OCI-LY3 (cell line): ENCODE results near the gene TMIGD3.

ENCODE experiments used
- H2AFZ ChIP-seq: fragments of 200-600, 300-600 bp; shearing (Covaris generic); 2 replicates; pipeline ENCODE4 v1.6.0; 2014; ENCODE audit warnings: antibody characterized with exemption, low read depth, low read length
- H3K27ac ChIP-seq: fragments of 200-600, 300-600 bp; sonication (generic); 2 replicates; pipeline ENCODE4 v1.5.1; 2014; ENCODE audit warnings: mild to moderate bottlenecking, low read length, moderate library complexity, mixed read lengths
- H3K27me3 ChIP-seq: fragments of 200-600, 300-600 bp; sonication (generic); 2 replicates; pipeline ENCODE4 v1.6.1; 2014; ENCODE audit warnings: low read depth, low read length, mixed read lengths
- H3K36me3 ChIP-seq: fragments of 200-600, 300-600 bp; sonication (generic); replicated peaks from 2 replicates; pipeline ENCODE3; 2014; ENCODE audit warnings: low read depth, low read length, mixed read lengths
- H3K4me1 ChIP-seq: fragments of 300-600, 200-600 bp; sonication (generic); 2 replicates; pipeline ENCODE4 v1.6.1; 2014; ENCODE audit warnings: low read length, mixed read lengths
- H3K4me2 ChIP-seq: fragments of 200-600, 300-600 bp; sonication (generic); 2 replicates; pipeline ENCODE4 v1.6.1; 2014; ENCODE audit warnings: low read length, mixed read lengths
- H3K4me3 ChIP-seq: fragments of 300-600, 200-600 bp; sonication (generic); 2 replicates; pipeline ENCODE4 v1.5.1; 2014; ENCODE audit warnings: antibody characterized with exemption, mild to moderate bottlenecking, low read length, moderate library complexity
- H3K79me2 ChIP-seq: fragments of 300-600, 200-600 bp; shearing (Covaris generic); 2 replicates; pipeline ENCODE4 v1.6.1; 2014; ENCODE audit warnings: mild to moderate bottlenecking, low read length, mixed read lengths
- H3K9ac ChIP-seq: fragments of 300-600, 200-600 bp; shearing (Covaris generic); 2 replicates; pipeline ENCODE4 v1.6.0; 2014; ENCODE audit warnings: mild to moderate bottlenecking, low read length, moderate library complexity
- H3K9me3 ChIP-seq: fragments of 200-600, 300-600 bp; shearing (Covaris generic); 2 replicates; pipeline ENCODE4 v1.6.1; 2014; ENCODE audit warnings: low read length, mixed read lengths; ENCODE audit not compliant: insufficient read depth
- H4K20me1 ChIP-seq: fragments of 200-600, 300-600 bp; sonication (generic); 2 replicates; pipeline ENCODE4 v1.6.1; 2016; ENCODE audit warnings: low read length, mixed read lengths; ENCODE audit not compliant: insufficient read depth
- CTCF ChIP-seq: fragments of 200-600, 300-600 bp; sonication (generic); IDR thresholded peaks from 2 replicates; pipeline ENCODE4 v1.5.1; 2014; ENCODE audit warnings: antibody characterized with exemption, low read length, low read depth
- EZH2phosphoT487 ChIP-seq: fragments of 200-600 bp; shearing (Covaris generic); IDR thresholded peaks from 2 replicates; pipeline ENCODE4 v1.6.1; 2018; ENCODE audit warnings: antibody characterized with exemption, mixed run types, low read depth

The TMIGD3 gene

DNA sequence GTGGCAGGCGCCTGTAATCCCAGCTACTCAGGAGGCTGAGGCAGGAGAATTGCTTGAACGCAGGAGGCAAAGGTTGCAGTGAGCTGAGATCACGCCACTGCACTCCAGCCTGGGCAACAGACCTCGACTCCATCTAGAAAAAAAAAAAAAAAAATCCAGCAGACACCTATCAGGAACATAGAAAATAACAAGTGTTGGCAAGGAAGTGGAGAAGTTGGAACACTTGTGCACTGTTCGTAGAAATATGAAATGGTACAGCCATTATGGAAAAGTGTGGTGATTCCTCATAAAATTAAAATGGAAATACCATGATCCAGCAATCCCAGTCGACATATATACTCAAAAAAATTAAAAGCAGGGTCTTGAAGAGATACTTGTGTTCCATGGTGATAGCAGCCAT, 41.7 kb downstream of the TMIGD3 start:
- no peak overlapping the region for H3K27ac ChIP-seq
- no peak overlapping the region for H2AFZ ChIP-seq
- H3K79me2 ChIP-seq: no peaks in the 10 kb centered on the region
- H3K36me3 ChIP-seq: peaks cover 26% of the 10 kb centered on the region
- no peaks in the 10 kb centered on the region for H3K4me1 ChIP-seq
- no peaks in the 10 kb centered on the region for H3K9me3 ChIP-seq
- H3K4me2 ChIP-seq: no peak overlapping the region
- no peak overlapping the region for H3K9ac ChIP-seq
- no peak overlapping the region for H3K4me3 ChIP-seq
- TF ChIP-seq EZH2phosphoT487 (no peak), CTCF (no peak)
- H3K27me3 ChIP-seq: no peaks in the 10 kb centered on the region
- no peaks in the 10 kb centered on the region for H4K20me1 ChIP-seq

DNA sequence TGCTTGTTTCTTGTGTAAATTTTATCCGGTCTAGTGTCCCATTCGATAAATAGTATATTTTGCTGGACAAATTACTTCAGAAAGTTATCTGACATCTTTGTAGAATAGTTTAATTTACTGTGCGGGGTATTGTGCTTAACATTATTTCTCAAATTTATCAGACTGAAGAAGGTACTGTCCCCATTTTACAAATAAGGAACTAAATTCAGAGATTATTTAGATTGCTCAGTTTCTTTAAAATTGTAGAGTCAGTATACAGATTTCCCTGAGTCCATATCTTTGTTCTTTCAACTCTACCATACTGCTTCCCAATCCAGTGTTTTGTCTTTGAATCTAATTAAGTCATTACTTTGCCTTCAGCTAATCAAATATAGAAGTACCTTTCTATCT, 47.8 kb downstream of the TMIGD3 start:
- Histone ChIP-seq H3K4me2 (peak overlapping the region; percentile 54), H2AFZ (no peak overlapping the region), H3K4me3 (no peak overlapping the region), H4K20me1 (0 out of 2 replicates have a peak, but pooled peaks cover 3% of the 10 kb centered on the region), H3K79me2 (peaks cover 42% of the 10 kb centered on the region), H3K9me3 (no peaks in the 10 kb centered on the region), H3K4me1 (peaks cover 30% of the 10 kb centered on the region), H3K27ac (peak overlapping the region; percentile 47), H3K27me3 (no peaks in the 10 kb centered on the region), H3K9ac (no peak overlapping the region), H3K36me3 (peaks cover 30% of the 10 kb centered on the region)
- TF ChIP-seq EZH2phosphoT487 (no peak), CTCF (no peak)

GRCh38 chr1:111454859-111455641, 48.4 kb downstream of the TMIGD3 start:
- Histone ChIP-seq H3K9ac (peak overlapping the region; percentile 5; the same call in 1 of the 2 replicates), H3K36me3 (peaks cover 30% of the 10 kb centered on the region), H3K4me2 (peak overlapping the region; percentile 54), H2AFZ (no peak overlapping the region), H3K79me2 (peaks cover 48% of the 10 kb centered on the region), H3K9me3 (no peaks in the 10 kb centered on the region), H3K27me3 (no peaks in the 10 kb centered on the region), H4K20me1 (0 out of 2 replicates have a peak, but pooled peaks cover 3% of the 10 kb centered on the region), H3K4me3 (peak overlapping the region; percentile 29; the same call in 1 of the 2 replicates), H3K4me1 (peaks cover 35% of the 10 kb centered on the region), H3K27ac (peak overlapping the region; percentile 47)
- TF ChIP-seq CTCF: no peak
- no peak for TF ChIP-seq EZH2phosphoT487

GRCh38 chr1:111453706-111454105, 49.7 kb downstream of the TMIGD3 start:
- Histone ChIP-seq H3K9ac (no peak overlapping the region), H4K20me1 (0 out of 2 replicates have a peak, but pooled peaks cover 3% of the 10 kb centered on the region), H3K4me2 (no peak overlapping the region), H3K36me3 (peaks cover 24% of the 10 kb centered on the region), H3K27ac (no peak overlapping the region), H3K27me3 (no peaks in the 10 kb centered on the region), H3K79me2 (peaks cover 62% of the 10 kb centered on the region), H3K4me1 (peaks cover 36% of the 10 kb centered on the region), H3K9me3 (no peaks in the 10 kb centered on the region), H2AFZ (no peak overlapping the region), H3K4me3 (no peak overlapping the region)
- no peak for TF ChIP-seq EZH2phosphoT487
- TF ChIP-seq CTCF: no peak
